Measurements from ENCODE around the gene FBXO30. TPM values are rescaled to one million over a fixed set of nuclear protein-coding genes. Genes with fewer than 3 reads are reported as not detected.
A peak's percentile ranks its signal among the peaks of the same experiment; 100 is the strongest.

The FBXO30 gene
- total and polyA plus RNA-seq, 2 experiments from 2014 or later: 2.0 to 9.0 TPM

- Histone ChIP-seq H3K4me3 (no peak overlapping the region), H3K4me2 (no peak overlapping the region), H3K27me3 (no peaks in the 10 kb centered on the region), H3K9me2 (replicated peaks; ENCODE audit: insufficient read depth) (no peaks in the 10 kb centered on the region), H4K20me1 (ENCODE audit: insufficient read depth, poor library complexity, severe bottlenecking) (peaks cover under 1% of the 10 kb centered on the region), H2AFZ (no peak overlapping the region), H3K36me3 (replicated peaks; ENCODE audit: insufficient read depth, low read depth) (no peaks in the 10 kb centered on the region), H3K4me1 (ENCODE audit: insufficient read depth) (peaks cover 8% of the 10 kb centered on the region), H3K79me2 (peaks cover 8% of the 10 kb centered on the region), H3K27ac (no peak overlapping the region), H3K9me3 (ENCODE audit: low read depth) (no peaks in the 10 kb centered on the region)
- no peak for DNase-seq (ENCODE audit: low spot score)
- TF ChIP-seq EZH2 (IDR thresholded peaks at IDR 0.05; ENCODE audit: borderline replicate concordance) (no peak), CTCF (IDR thresholded peaks at IDR 0.05; ENCODE audit: poor library complexity) (no peak), EZH2phosphoT487 (IDR thresholded peaks at IDR 0.05; ENCODE audit: low read depth, severe bottlenecking, unreplicated experiment) (no peak)
- WGBS (ENCODE audit: low lambda C conversion rate, missing lambda C conversion rate): 68% methylated on average over 2 of the region's 2 CpGs
Measured at GRCh38 chr6:145818796-145819195, 4.2 kb upstream of the FBXO30 start.

GRCh38 chr6:145816392-145816791 is 1.8 kb upstream of the FBXO30 start:
- TF ChIP-seq CTCF (IDR thresholded peaks at IDR 0.05; ENCODE audit: poor library complexity): no peak
- no peak for TF ChIP-seq EZH2phosphoT487 (IDR thresholded peaks at IDR 0.05; ENCODE audit: low read depth, severe bottlenecking, unreplicated experiment)
- no peak for TF ChIP-seq EZH2 (IDR thresholded peaks at IDR 0.05; ENCODE audit: borderline replicate concordance)
- no peak for DNase-seq (ENCODE audit: low spot score)
- Histone ChIP-seq H3K27me3 (no peaks in the 10 kb centered on the region), H3K9me2 (replicated peaks; ENCODE audit: insufficient read depth) (no peaks in the 10 kb centered on the region), H4K20me1 (ENCODE audit: insufficient read depth, poor library complexity, severe bottlenecking) (peaks cover 19% of the 10 kb centered on the region), H3K4me3 (no peak overlapping the region), H3K27ac (no peak overlapping the region), H3K9me3 (ENCODE audit: low read depth) (no peaks in the 10 kb centered on the region), H2AFZ (no peak overlapping the region), H3K36me3 (replicated peaks; ENCODE audit: insufficient read depth, low read depth) (no peaks in the 10 kb centered on the region), H3K79me2 (peaks cover 31% of the 10 kb centered on the region), H3K4me1 (ENCODE audit: insufficient read depth) (peaks cover 24% of the 10 kb centered on the region), H3K4me2 (peak overlapping the region; percentile 76)
- WGBS (ENCODE audit: low lambda C conversion rate, missing lambda C conversion rate): 87% methylated on average over 8 of the region's 8 CpGs

- no peak for TF ChIP-seq CTCF (IDR thresholded peaks at IDR 0.05; ENCODE audit: poor library complexity)
- no peak for TF ChIP-seq EZH2phosphoT487 (IDR thresholded peaks at IDR 0.05; ENCODE audit: low read depth, severe bottlenecking, unreplicated experiment)
- TF ChIP-seq EZH2 (IDR thresholded peaks at IDR 0.05; ENCODE audit: borderline replicate concordance): no peak
- Histone ChIP-seq H3K27me3 (no peaks in the 10 kb centered on the region), H3K27ac (peak overlapping the region; percentile 95), H3K9me2 (replicated peaks; ENCODE audit: insufficient read depth) (no peaks in the 10 kb centered on the region), H3K4me2 (peak overlapping the region; percentile 76), H3K4me3 (peak overlapping the region; percentile 73), H3K36me3 (replicated peaks; ENCODE audit: insufficient read depth, low read depth) (no peaks in the 10 kb centered on the region), H3K9me3 (ENCODE audit: low read depth) (no peaks in the 10 kb centered on the region), H4K20me1 (ENCODE audit: insufficient read depth, poor library complexity, severe bottlenecking) (peaks cover 23% of the 10 kb centered on the region), H3K4me1 (ENCODE audit: insufficient read depth) (peaks cover 27% of the 10 kb centered on the region), H3K79me2 (peaks cover 39% of the 10 kb centered on the region), H2AFZ (peak overlapping the region; percentile 84)
- DNase-seq (ENCODE audit: low spot score): peak; percentile 48
- 7% methylated on average over 24 of the region's 25 CpGs for WGBS (ENCODE audit: low lambda C conversion rate, missing lambda C conversion rate)
Measured at GRCh38 chr6:145815309-145816274, 997 bp upstream of the FBXO30 start.
